Measurements from ENCODE around the gene CLASP1.

DNA sequence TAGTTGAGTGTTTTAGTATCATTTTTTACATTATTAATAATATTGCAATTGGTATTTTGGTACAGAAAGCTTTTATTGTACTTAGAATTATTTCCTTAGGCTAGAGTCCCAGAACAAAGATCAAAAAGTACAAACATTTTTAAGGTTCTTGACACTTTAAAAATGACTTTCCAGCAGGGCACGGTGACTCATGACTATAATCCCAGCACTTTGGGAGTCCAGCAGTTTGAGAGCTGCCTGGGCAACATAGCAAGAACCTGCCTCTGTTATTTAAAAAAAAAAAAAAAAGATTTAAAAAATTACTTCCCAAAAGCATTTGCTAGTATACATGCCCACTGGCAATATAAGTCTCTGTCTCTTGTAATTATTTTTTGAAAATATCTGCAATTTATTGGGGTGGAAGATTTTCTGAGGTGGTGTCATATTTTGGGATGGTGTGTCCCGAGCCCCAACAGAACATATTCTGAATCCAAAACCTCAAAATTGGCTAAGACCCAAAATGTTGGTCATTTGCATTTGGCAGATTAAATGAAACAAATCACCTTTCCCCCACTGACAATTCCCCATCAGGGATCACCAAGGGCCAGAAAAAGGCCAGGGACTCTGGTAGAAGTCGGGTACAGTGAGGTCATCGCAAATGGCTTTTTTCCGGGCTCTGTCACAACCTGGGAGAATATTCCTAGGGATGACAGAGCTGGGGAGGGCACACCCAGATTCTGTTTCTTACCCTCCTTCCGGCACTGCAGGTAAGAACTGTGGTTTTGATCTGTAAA lies 45.3 kb upstream of the CLASP1 start:
- TF ChIP-seq, protein P1, sequence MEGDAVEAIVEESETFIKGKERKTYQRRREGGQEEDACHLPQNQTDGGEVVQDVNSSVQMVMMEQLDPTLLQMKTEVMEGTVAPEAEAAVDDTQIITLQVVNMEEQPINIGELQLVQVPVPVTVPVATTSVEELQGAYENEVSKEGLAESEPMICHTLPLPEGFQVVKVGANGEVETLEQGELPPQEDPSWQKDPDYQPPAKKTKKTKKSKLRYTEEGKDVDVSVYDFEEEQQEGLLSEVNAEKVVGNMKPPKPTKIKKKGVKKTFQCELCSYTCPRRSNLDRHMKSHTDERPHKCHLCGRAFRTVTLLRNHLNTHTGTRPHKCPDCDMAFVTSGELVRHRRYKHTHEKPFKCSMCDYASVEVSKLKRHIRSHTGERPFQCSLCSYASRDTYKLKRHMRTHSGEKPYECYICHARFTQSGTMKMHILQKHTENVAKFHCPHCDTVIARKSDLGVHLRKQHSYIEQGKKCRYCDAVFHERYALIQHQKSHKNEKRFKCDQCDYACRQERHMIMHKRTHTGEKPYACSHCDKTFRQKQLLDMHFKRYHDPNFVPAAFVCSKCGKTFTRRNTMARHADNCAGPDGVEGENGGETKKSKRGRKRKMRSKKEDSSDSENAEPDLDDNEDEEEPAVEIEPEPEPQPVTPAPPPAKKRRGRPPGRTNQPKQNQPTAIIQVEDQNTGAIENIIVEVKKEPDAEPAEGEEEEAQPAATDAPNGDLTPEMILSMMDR (IDR thresholded peaks at IDR 0.05): no peak
- TF ChIP-seq POLR2A (IDR thresholded peaks at IDR 0.05): no peak
